ENCODE measurements around the gene ETV6.

ETV6 gene

DNA sequence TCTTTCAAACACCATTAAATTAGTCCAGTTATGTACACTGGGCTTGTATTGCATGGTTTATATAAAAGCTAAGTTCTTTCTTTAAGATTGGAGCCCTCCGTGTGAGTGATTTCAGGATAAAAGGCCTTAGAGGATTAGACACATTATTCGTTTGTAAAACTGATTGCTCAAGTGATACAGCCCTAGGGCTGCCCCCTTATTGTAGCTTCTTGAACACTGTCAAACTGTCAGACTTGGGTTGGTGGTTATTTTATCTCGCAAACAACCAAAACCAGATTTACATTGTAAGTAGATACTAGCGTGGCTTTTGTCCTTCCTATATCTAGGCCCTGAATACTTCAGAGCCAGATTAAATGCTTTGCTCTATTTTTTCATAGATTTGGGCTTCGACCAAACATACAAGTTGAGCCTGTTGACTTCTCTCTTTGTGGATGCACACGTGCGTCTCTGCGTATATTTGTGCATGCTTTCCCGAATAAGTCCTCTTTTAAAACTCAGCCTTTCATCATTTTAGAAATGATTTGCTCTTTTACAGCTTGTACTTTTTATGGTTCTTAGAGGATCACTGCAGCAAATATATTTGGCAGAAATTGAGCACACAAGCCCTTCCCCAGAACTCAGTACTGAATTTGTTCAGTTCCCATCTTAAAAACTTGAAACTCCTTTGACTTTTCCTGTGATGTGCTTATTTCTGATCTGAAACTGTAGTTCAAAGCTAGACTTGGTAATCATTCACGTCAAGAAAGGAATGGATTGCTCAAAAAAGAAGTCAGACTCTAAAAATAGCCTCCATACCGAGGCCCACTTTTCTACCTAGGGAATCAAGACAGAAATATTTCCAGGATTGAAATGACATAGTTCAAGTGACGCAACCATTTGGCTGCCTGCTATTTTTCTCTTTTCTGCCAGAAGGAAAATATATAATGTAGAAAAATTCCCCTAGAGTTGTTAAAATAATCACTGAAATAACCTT, 129.5 kb downstream of the ETV6 start:
- DNase-seq (ENCODE audit: low read depth) = no peak

- DNase-seq (ENCODE audit: low read depth) = no peak
These were observed 131.1 kb downstream of the ETV6 start for GRCh38 chr12:11780521-11781101.

GRCh38 chr12:11782914-11783420, 133.5 kb downstream of the ETV6 start:
- DNase-seq (ENCODE audit: low read depth) = no peak

DNA sequence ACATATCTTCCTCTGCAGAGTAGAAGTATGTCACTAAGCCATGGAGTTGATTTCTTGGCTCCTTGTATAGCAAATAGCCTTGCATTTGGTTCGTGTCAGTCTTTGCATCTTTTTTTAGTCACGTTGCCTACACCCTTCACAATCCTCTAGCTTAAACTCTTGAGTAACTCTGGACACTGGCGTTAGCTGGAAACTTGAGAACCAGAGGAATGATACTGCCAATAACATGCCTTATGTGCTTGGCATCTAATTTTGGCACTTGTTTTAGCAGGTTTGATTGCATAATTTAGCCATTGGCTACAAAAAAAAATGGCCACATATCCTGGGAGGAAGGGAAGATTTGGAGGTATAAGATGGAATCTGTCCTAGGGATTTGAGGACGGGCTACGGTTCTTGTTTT, 136.2 kb downstream of the ETV6 start:
- DNase-seq (ENCODE audit: low read depth) = no peak

DNA sequence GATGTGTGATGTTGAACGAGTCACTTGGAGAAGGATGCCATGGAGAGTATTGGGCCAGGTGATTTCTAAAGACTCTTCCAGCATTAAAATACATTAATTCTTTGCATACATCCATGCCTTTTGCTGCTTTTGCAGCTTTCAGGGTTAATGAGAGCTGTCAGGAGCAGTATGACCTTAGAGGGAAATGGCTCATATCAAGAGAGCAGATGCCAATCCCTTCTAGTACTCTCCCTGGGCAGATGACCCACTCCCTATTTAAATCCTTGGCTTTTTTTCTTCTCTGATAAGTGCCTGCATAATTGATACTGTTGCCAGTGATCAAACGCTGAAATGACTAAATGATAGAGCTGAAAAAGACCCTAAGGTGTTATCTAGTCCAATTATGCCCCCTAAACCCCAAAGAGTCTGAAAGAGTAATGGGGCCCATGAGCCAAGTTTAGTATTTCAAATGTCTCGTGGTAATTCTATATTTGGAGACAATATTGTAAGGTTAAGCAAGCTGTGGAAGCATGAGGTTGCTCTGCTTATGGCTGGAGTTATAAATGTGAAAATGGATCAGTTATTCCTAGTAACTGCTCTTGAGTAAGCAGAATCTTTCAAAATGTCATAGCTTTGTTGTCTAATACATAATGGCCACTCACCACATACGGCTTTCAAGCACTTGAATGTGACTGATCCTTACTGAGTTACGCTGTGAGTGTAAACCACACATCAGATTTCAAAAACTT, 137.3 kb downstream of the ETV6 start:
- DNase-seq (ENCODE audit: low read depth) = no peak

GRCh38 chr12:11787437-11787836, 138.0 kb downstream of the ETV6 start:
- DNase-seq (ENCODE audit: low read depth) = no peak

DNA sequence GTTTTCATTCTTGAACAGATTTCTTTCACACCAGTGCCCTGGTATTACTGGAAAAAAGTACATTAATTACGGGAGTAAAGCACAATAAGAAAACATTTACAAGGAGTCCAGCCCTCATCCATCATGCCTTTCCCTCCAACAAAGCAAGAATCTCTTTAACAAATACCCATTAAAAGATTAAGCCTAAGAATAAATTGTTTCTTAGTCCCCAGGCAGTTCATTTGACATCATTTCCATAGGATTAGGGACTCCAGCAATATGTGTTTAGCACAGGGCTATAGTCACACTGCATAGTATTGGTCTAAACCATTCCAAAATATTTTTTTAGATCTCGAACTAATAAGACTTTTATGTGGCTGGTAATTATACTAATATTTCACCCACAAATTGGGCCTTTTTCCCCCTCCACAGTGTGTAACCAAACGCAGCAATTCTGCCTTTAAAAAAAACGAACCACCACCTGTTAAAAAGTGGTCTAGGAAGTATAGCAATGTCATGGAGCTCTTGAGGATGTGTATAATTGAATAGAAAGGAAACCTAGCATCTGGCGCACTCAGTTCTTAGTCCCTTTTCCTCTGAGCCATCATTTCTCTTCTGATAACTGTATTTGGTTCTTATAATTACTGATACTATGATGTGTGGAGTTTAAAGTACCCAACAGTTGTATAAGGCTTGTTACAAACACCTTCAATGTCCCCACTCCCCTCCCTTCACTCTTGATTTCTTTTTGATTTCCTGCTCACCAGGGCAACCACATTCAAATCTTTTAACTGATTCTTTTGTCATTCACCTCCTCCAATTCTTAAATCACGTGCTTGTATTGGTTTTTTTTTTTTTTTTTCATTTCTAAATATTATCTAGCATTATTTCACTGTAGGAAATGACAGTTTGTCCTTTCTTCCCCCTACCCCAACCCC, 138.7 kb downstream of the ETV6 start:
- DNase-seq (ENCODE audit: low read depth) = no peak

- DNase-seq (ENCODE audit: low read depth) = no peak
These were observed 144.6 kb downstream of the ETV6 start for GRCh38 chr12:11793921-11794710.

DNA sequence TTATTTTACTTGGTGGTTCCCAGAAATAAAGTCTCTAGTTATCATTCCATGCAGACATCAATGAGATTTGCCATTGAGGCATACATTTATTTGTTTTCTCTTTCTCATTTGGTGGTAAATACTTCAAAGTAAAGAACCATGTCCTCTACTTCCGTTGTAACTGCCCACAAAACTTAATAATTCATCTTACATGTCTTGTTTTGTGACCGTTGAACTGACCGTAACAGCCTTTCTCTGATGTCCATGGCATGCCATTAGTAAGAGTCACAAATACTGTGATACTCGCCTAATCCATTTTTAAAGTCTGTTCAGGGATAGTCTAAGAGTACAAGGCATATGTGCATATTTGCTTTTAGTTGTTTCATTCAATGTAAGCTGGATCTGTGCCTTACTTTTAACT, 145.3 kb downstream of the ETV6 start:
- no peak for DNase-seq (ENCODE audit: low read depth)

GRCh38 chr12:11795192-11795912, 145.9 kb downstream of the ETV6 start:
- no peak for DNase-seq (ENCODE audit: low read depth)

GRCh38 chr12:11795913-11796459, 146.5 kb downstream of the ETV6 start:
- no peak for DNase-seq (ENCODE audit: low read depth)

DNA sequence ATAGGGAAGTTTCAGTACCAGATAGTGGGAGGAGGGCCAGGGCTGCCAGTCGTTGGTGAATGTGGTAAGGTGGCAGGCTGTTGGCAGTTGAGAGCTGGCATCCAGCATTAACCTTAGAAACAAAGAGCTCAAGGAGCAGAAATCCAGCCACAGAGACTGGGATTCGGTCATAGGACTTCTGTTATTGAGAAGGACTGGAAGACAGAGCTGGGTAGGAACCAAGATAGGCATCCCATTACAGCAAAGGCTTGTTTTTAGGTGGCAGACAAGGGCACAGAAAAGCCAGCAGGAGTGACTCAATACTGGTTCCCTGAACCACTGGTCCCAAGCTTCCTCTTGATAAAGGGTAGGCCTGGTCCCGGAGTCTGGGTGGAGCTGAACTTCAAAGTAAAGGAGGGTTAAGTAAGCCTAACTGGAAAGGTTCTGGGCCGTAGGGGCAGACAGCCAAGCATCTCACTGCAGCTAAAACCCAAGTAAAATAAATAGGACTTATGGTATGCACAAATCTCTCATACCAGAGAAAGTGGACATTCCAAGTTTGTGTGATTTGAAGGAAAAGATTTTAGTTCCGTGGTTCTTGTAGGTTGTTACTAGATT, 147.9 kb downstream of the ETV6 start:
- DNase-seq (ENCODE audit: low read depth) = no peak

DNA sequence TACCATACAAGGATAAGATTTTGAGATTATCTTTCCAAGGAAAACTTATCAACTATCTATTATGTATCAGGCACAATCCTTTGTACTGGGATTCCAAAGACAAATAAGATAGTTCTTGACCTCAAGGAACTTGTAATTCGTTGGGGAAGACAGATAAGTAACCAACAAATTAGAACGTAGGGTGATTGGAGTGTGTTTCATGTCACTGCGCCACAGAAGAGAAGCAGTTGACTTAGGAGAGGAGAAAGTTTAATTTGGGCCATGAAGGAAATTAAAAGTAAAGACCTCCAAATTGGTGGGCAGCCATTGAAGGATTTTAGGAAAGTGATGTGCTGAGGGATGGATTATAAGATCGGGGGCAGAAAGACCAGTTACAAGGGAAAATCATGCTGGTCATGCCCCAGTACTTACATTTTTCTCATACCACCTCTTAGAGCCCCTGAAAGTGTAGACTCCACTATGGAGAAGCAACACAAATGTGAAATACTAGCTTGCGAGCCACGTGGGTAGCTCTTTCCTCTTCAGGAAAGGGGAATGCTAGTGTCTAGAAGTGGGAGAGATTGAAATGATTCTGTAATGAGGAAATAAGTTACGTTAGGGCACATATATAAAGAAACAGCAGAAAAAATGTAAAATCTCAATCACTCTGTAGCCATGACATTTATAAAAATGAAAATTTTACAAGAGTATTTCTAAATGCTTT, 148.7 kb downstream of the ETV6 start:
- DNase-seq (ENCODE audit: low read depth) = no peak

DNA sequence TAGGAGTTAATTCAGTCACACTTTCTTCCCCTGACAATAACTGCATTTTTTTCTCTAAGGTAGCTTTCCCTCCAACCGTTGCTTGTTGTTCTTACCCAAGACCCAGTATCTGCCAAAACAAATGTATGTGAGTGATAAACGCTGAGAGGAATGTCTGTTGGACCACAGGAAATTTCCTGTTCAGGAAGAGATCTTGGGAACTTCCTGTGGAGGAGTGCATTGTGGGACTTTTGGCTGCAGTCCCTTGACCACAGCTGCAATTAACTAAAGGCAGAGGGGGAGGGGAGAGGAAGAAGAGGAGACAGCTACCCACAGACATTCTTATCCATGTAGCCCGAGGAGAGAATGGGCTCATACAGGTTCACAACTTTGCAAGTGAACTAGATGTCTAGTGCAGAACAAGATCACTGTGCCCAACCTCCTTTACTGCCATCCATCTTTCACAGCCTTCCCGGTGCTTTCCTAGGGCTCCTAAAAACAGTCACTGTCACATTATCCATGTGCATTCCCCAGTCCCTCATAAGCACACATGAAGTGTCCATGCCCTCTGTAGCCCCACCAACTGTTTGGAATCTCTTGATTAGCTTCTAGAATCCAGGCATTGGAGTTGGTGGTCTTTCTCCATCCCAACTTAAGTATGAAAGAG, 149.5 kb downstream of the ETV6 start:
- DNase-seq (ENCODE audit: low read depth) = peak; percentile 82

- no peak for DNase-seq (ENCODE audit: low read depth)
These were observed 150.0 kb downstream of the ETV6 start for GRCh38 chr12:11799502-11799873.

DNA sequence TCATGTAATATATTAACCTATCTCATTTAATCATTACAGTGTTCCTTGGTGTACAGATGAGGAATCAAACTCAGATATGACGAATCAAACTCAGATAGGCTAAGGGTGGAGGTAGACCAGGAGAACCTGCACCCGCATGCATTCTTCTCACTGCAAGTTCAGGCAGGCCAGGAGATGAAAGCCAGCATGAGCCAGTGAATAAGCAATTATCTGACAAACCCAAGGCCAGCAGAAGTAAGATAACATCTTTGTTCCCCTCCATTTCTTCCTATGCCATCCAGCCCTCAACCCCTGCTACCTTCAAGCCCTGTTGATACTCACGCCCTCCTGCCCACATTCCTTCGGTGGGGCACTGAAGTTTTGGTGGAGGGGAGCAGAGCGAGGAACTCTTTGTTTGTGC, 152.2 kb downstream of the ETV6 start:
- no peak for DNase-seq (ENCODE audit: low read depth)

- no peak for DNase-seq (ENCODE audit: low read depth)
These were observed 154.7 kb downstream of the ETV6 start for GRCh38 chr12:11804130-11804529.

GRCh38 chr12:11805043-11805442, 155.6 kb downstream of the ETV6 start:
- no peak for DNase-seq (ENCODE audit: low read depth)

All from HS-5 (cell line).